GM04503 (cell line): Measurements from ENCODE around the gene TOM1L2.

Experiments used
- DNase-seq: peaks from one replicate; pipeline ENCODE4 v3.0.0-alpha.2; 2012; ENCODE audit warnings: low read depth

The TOM1L2 gene

DNA sequence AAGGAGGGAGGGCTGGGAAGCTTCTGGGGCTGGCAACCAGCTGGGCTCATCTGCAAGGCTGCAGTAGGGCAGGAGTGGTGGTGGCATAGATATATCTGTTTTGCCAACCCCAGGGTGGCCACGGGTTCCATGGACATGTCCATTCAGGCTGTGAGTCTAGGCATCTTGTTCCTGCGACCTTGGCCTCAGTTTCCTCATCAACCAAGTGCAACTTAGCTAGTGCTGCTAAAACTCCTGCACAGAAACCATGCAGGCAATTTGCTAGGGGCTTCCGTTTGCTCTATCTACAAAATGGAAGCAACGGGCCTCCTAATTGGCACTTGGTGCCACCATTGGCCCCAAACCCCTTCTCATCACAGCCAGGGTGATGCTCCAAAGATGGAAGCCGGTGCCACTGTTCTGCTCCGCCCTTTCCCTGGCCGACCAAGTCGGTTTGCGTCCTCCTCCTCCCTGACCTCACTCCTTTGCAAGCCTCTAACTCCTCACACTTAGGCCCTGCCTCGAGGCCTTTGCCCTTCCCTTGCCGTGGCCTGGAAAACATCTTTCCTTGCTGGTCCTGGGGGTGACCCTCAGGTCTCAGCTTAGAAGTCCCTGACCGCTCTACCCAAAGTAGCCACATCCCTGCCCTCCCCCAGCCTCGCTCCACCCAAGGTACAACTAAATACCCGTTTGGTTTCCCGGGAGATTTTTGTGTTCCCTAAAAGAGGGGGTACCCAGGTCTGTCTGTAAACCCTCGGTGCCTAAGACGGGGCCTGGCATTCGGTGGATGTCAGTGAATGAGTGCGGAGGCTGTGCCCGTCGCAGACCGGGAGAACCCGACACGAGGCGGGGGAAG, 136.6 kb downstream of the TOM1L2 start:
- no peak for DNase-seq

DNA sequence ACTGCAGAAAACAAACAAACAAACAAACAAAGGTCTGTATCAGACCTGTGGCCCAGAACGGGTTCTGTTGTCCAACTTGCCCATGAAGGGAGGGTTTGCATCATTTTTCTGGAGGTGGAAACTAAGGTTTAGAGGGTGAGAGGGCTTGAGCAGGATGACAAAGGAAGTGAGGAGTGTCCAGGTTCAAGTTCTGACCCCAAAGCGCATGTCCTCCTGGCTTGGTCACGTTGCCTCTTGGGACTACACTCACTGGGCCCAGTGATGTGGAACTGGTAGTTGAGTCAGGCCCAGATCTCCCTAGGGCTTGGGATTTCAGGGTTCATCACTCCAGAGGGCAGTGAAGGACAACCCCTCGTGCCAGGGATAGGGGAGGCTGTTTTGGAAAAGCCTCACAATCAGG, 137.2 kb downstream of the TOM1L2 start:
- no peak for DNase-seq

GRCh38 chr17:17833658-17834357, 138.4 kb downstream of the TOM1L2 start:
- no peak for DNase-seq

GRCh38 chr17:17832032-17832363, 140.2 kb downstream of the TOM1L2 start:
- DNase-seq = no peak

DNA sequence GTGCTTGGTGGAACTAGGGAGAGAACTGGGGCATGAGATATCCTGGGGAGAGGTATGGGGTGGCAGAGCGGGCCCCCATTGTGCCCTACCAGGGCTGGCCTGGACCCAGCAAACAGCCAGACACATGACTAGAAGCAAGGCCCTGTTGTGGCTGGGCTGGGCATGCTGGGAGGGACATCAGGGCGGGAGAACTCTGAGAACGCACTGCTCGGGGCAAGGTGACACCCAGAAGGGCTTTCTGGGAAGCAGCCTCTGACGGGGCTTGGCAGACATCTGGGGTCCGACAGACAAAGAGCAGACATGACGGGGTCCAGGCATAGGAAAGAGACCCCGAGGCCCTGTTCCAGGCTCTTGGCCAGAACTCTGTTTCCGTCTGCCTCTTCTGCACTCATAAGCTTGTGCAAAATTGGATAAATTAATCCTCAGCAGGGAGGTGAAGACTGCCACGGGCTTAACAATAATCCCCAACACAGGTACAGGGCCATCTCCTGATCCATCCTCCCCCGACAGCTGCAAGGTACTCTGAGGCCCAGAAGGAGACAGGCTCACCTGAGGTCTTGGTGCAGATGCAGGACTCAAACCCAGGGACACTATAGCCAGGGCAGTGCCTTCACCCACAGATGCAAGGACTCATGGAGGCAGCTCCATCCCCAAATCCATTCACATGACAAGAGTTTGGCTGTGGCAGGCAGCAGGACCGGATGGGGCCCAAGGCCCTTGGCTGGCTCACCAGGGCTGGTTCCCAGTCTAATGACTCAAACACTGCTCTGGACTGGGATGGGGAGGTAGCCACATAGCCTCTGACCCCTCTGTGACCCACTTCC, 140.8 kb downstream of the TOM1L2 start:
- DNase-seq = no peak

DNA sequence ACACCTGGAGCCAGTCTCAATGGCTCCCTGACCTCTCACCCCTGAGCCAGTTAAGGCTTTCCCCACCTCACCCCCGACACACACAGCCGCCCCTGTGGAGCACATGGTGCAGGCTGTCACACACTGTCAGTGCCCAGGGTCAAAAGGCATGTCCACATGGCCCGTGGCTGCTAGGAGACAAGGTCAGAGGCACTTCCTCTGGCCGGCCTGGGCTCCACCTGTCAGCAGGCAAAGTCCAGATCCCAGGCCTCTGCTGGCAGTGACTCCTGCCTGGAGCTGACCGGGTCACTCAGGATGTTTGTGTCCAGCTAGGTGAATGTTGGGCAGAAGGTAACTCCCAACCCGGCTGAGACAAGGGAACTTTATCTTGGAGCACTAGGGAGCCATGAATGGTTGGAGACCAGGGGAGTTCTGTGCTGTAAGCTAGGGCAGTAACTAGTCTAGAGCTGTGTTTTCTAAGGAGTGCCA, 141.4 kb downstream of the TOM1L2 start:
- no peak for DNase-seq

GRCh38 chr17:17830269-17830567, 142.0 kb downstream of the TOM1L2 start:
- DNase-seq = no peak

DNA sequence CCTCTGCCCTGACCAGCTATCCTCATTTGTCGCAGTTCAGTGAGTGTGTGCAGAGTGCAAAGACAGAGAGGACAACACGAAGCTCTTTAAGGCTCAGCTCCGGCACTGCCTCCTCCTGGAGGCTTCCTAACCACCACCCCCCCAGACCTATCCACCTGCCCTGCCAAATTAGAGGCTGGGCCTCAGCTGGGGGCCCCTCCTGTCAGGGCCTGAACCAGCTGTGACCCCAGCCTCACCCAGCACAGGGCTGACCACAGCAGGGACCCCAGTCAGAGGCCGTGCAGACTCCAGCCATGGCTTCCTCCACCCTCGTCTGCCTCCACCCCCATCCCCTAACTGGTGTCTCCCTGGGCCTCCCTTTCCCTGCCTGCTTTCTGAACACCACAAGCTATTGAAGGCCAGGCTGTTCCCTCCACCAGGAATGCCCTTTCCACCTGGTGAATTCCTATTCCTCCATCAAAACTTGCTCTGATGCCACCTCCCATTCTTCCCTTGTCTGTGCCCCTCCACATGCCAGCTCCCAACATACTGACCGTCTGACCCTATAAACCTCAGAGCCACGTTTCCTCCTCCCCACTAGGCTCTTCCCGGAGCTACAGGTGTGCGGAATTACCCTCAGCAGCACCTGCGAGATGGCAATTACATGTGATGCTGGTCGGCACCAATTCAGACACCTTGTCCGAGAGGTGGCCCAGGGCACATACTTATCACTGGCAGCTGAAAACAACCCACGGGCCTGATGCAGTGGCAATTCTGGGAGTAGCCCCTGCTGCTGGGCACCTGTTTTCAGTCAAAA, 144.2 kb downstream of the TOM1L2 start:
- no peak for DNase-seq

DNA sequence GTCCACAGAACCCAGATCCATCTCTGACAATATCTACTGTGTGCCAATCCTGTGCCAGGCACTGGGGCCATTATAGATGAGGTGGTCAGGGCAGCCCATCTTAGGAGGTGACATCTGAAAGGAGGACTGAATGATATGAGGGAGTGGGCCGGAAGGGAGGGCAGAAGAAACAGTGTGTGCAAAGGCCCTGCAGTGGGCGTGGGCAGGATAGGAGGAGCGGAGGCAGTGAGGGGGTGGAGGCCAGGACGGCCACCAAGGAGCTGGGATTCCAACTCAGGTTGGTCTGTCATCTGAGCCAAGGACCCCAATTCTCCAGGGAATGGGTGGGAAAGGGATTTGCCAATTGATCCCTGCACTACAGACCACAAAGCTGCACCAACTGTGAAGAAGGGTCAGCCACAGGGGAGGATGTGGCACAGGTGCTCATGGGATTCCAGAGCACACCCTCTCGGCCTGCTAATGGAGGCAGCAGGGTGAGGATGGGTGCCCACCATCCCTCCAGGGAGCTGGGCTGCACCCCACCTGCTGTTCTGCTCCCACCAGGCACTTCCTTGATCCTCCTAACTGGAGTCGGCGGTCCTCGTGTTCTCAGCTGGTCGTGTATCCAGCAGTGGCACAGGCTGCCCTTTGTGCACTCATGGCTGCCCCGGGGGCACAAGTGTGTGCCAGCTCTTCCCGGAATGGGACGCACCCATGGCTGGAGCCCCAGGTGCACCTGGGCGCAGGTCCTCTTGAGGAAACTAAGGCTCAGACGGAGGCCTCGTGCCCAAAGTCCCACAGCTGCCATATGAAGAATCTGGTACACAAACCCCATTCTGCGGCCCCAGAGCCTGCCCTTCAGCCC, 145.0 kb downstream of the TOM1L2 start:
- DNase-seq = no peak

DNA sequence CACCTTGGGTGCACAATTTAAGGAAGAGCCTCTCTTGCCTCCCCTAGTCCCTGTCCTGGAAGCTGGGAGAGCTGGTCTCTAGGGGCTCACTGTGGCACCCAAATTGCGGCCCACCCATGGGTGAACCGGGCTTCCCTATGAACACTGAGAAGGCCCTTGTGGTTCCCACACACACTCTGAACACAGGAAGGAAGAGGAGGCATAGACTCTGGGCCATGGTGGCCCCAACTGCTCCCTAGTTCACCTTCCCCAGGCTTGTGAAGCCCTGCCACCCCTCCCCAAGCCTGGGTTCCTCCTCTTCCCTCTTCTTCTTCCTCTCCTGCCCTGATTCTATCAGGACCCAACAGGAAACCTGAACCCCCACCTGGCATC, 145.9 kb downstream of the TOM1L2 start:
- no peak for DNase-seq

- no peak for DNase-seq
These were observed 147.2 kb downstream of the TOM1L2 start for GRCh38 chr17:17824783-17825614.

GRCh38 chr17:17824119-17824782, 147.9 kb downstream of the TOM1L2 start:
- no peak for DNase-seq

- DNase-seq = no peak
These were observed 148.6 kb downstream of the TOM1L2 start for GRCh38 chr17:17823433-17824118.

- no peak for DNase-seq
These were observed 149.6 kb downstream of the TOM1L2 start for GRCh38 chr17:17822616-17823015.

DNA sequence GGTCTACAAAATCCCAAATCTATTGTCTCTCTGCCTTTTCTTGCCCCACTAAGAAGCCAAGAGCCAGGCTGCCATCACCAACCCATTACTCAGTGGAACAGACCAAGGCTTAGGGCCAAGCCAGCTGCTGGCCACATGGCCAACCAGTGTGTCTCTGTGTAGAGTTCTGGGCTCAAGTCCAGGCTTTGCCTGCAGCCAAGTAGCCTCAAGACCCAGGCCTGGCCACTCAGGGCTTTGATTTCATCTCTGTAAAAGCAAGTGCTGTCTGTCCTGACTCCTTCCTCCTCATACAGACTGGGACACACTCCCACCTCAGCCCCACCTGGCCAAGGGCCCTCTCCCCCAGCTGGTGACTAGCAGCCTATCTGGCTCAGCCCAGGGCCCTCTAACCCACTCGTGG, 150.0 kb downstream of the TOM1L2 start:
- peak; percentile 65 for DNase-seq

DNA sequence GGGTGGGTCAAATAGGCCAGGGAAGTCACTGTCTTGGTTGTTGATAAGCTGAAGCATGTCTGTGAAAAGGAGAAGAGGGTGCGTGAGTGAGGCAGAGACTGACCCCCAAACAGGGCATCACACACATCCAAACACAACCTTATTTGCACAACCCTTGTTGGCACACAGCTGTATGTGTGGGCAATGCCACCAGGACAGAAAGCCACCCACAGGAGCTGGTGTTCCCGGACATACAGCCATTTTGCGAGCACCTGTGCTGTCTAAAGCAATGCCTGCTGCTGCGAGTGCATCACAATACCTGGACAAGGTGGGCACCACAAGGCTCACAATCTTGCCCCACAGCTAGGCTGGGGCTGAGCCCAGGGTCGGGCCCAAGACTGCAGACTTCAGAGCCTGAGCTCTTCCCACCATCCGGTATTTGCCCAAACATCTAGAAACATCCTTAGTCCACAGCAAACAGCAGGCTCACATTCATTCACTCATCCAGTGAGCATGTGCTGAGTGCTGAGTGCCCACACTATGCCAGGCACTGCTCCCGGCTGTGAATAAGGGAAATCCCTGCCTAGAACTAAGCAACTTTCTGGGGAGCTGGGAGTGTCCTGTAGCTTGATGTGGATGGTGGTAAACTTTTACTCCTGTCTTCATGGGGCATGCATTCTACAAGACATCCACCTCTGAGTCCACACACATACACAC, 151.6 kb downstream of the TOM1L2 start:
- no peak for DNase-seq

DNA sequence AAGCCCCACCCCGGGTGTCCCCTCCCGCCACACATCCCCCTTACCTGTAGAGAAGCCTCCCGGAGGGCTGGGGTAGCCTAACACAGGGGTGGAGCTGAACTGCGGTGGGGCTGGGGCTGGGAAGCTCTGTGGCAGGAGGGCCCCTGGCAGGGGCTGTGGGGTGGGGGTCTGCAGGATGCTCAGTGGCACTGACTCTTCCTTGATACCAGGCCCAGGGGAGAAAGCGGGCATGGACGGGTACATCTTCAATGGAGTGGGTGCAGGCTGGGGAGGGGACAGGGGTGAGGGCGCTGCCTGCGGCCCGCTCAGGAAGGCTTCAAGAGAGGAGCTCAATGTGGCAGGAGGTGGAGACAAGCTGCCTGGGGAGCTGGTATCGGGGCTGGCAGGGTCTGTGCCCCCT, 152.2 kb downstream of the TOM1L2 start:
- no peak for DNase-seq

DNA sequence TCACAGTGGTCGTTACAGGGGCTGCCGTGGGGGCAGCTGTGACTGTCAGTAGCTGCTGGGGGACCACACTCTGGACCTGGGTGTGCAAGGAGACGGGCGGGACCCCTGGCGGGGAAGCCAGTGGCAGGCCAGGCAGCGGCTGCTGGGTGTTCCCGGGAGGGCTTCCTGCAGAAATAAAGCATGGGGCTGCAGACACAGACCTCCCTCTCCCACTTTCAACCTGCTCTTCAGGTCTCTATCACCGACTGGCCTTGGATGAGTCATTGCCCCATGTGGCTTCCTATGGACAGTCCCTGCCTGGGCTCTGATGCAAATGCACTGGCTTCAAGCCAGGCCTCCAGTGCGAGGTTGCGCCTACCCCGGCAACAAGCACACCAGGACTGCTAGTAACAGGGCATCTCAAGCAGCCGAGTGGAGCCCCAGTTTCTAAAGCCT, 152.6 kb downstream of the TOM1L2 start:
- no peak for DNase-seq
